HCT116 (cell line): ENCODE results near the gene ADM2. TPM values are rescaled to one million over a fixed set of nuclear protein-coding genes. Genes with fewer than 3 reads are reported as not detected.
A peak's percentile ranks its signal among the peaks of the same experiment; 100 is the strongest.

ENCODE experiments used
- ATAC-seq: fragments of 200-7000 bp; cut with Tn5 transposase; 2 replicates; pipeline ENCODE4 v1.9.1; 2020; ENCODE audit warnings: mild to moderate bottlenecking, moderate library complexity
- BruUV-seq: library from RNA; stranded (reverse); fragments of 400-500 nt; replicated peaks from 2 replicates; lab custom pipeline; 2021; lab: Mats Ljungman, UMichigan
- CTCF ChIA-PET: fragments of 300-600 bp; sonication (Branson Sonifier 250); formaldehyde crosslinking; loops from one replicate; lab custom pipeline; 2021; ENCODE audit warnings: antibody characterized with exemption; lab: Charles Lee
- POLR2A ChIA-PET: fragments of 300-600, 350-600 bp; sonication (Branson Sonifier 250); formaldehyde crosslinking; loops from one replicate; lab custom pipeline; 2021; ENCODE audit warnings: antibody characterized with exemption; lab: Charles Lee
- RAD21 ChIA-PET, 2 experiments: fragments of 300-600 bp; sonication (Branson Sonifier 250); formaldehyde crosslinking; loops; one replicate each; lab custom pipeline; 2023; ENCODE audit warnings: low total read pairs in 2 of 2; ENCODE audit not compliant: uncharacterized antibody in 2 of 2, unreplicated experiment in 2 of 2, low non-redundant PET in 1 of 2; lab: Charles Lee
- DNase-seq: peaks from one replicate; pipeline ENCODE4 v3.0.0-alpha.2; 2010; ENCODE audit warnings: low read depth, low spot score
- H2AFZ ChIP-seq: fragments of 200-600 bp; shearing (Covaris generic), sonication (generic); 2 replicates; pipeline ENCODE4 v1.6.1; 2017; ENCODE audit warnings: low read depth, mixed run types, mixed read lengths, antibody characterized with exemption, low read length; ENCODE audit not compliant: poor library complexity, severe bottlenecking
- H3K27ac ChIP-seq: 2 replicates; pipeline ENCODE4 v1.5.1; 2012; ENCODE audit warnings: low read depth, low read length
- H3K27me3 ChIP-seq: fragments of 200-600 bp; sonication (generic); 2 replicates; pipeline ENCODE4 v1.6.1; 2016; ENCODE audit warnings: mixed run types, low read length, mixed read lengths; ENCODE audit not compliant: insufficient read depth
- H3K36me3 ChIP-seq, 2 experiments: fragments of 200-500 bp in 1 of 2; fragments of 200-600 bp in 1 of 2; sonication (Bioruptor generic) in 1 of 2; sonication (generic) in 1 of 2; 2 replicates each; pipeline versions ENCODE4 v1.5.1 to v1.6.1; 2014 to 2016; ENCODE audit warnings: low read length in 2 of 2, inconsistent platforms in 1 of 2, mixed read lengths in 1 of 2, mixed run types in 1 of 2; ENCODE audit not compliant: insufficient read depth in 2 of 2, control insufficient read depth in 1 of 2
- H3K4me1 ChIP-seq, 2 experiments: fragments of 200-600 bp in 1 of 2; sonication (generic) in 1 of 2; 2 replicates each; pipeline versions ENCODE4 v1.5.1 to v1.6.1; 2012 to 2017; ENCODE audit warnings: low read length in 2 of 2, inconsistent platforms in 1 of 2, mild to moderate bottlenecking in 1 of 2, mixed read lengths in 1 of 2, mixed run types in 1 of 2, moderate library complexity in 1 of 2; ENCODE audit not compliant: insufficient read depth in 2 of 2, control insufficient read depth in 1 of 2
- H3K4me2 ChIP-seq: fragments of 200-600 bp; sonication (generic); 2 replicates; pipeline ENCODE4 v1.6.1; 2017; ENCODE audit warnings: mixed run types, low read length, mixed read lengths
- H3K4me3 ChIP-seq, 2 experiments: fragments of 200-600 bp in 1 of 2; sonication (generic) in 1 of 2; replicated peaks in 1 of 2; 2 replicates each; pipeline ENCODE4 v1.5.1; 2011 to 2016; ENCODE audit warnings: low read length in 2 of 2, control low read depth in 1 of 2, low read depth in 1 of 2, mild to moderate bottlenecking in 1 of 2, mixed read lengths in 1 of 2, mixed run types in 1 of 2
- H3K79me2 ChIP-seq: fragments of 200-600 bp; sonication (generic); 2 replicates; pipeline ENCODE4 v1.6.1; 2017; ENCODE audit warnings: mild to moderate bottlenecking, mixed run types, low read length, moderate library complexity, mixed read lengths; ENCODE audit not compliant: insufficient read depth
- H3K9ac ChIP-seq: fragments of 200-600 bp; sonication (generic); 2 replicates; pipeline ENCODE4 v1.6.1; 2016; ENCODE audit warnings: low read length, mixed read lengths
- H3K9me2 ChIP-seq: fragments of 200-600 bp; sonication (generic), shearing (Covaris generic); 2 replicates; pipeline ENCODE4 v1.6.1; 2017; ENCODE audit warnings: mixed run types, mild to moderate bottlenecking, moderate library complexity; ENCODE audit not compliant: insufficient read depth
- H3K9me3 ChIP-seq, 2 experiments: fragments of 200-500 bp in 1 of 2; fragments of 200-600 bp in 1 of 2; sonication (Bioruptor generic) in 1 of 2; sonication (generic) in 1 of 2; 2 replicates each; pipeline ENCODE4 v1.6.1; 2014 to 2017; ENCODE audit warnings: low read length in 2 of 2, mixed read lengths in 2 of 2, inconsistent platforms in 1 of 2, low read depth in 1 of 2, mild to moderate bottlenecking in 1 of 2, mixed run types in 1 of 2, moderate library complexity in 1 of 2; ENCODE audit not compliant: control insufficient read depth in 1 of 2, insufficient read depth in 1 of 2
- H4K20me1 ChIP-seq: fragments of 200-600 bp; sonication (generic), shearing (Covaris generic); 2 replicates; pipeline ENCODE4 v1.6.1; 2017; ENCODE audit warnings: mixed run types, mild to moderate bottlenecking, moderate library complexity; ENCODE audit not compliant: insufficient read depth
- ELF1 ChIP-seq: IDR thresholded peaks from 2 replicates; pipeline ENCODE4 v1.6.1; 2012; ENCODE audit warnings: low read depth, borderline replicate concordance
- EZH2phosphoT487 ChIP-seq: fragments of 200-600 bp; IDR thresholded peaks from 2 replicates; pipeline ENCODE4 v1.6.1; 2018; ENCODE audit warnings: antibody characterized with exemption, borderline replicate concordance
- FOSL1 ChIP-seq: IDR thresholded peaks from 2 replicates; pipeline ENCODE4 v1.6.1; 2012; ENCODE audit warnings: low read depth
- JUND ChIP-seq: IDR thresholded peaks from 2 replicates; pipeline ENCODE4 v1.6.1; 2012
- SIN3A ChIP-seq: IDR thresholded peaks from 2 replicates; pipeline ENCODE4 v1.6.1; 2012; ENCODE audit warnings: low read depth
- SP1 ChIP-seq: IDR thresholded peaks from 2 replicates; pipeline ENCODE4 v1.6.1; 2012; ENCODE audit warnings: low read depth
- TCF7L2 ChIP-seq: IDR thresholded peaks from 2 replicates; pipeline ENCODE4 v1.7.0; 2011; ENCODE audit warnings: borderline replicate concordance, inconsistent platforms; ENCODE audit not compliant: insufficient read depth, insufficient read length; ENCODE audit errors: extremely low read depth
- YY1 ChIP-seq: IDR thresholded peaks from 2 replicates; pipeline ENCODE4 v1.6.1; 2011; ENCODE audit warnings: low read length, low read depth, moderate library complexity, mild to moderate bottlenecking; ENCODE audit not compliant: insufficient replicate concordance; ENCODE audit errors: extremely low read depth
- ZFX ChIP-seq: fragments of 450-650 bp; IDR thresholded peaks from 2 replicates; pipeline ENCODE4 v1.6.1; 2017
- intact Hi-C: fragments of 100-400 bp; cut with micrococcal nuclease; formaldehyde crosslinking; loops from 2 replicates; pipeline ENCODE4 v1.10.0; 2022
- total RNA-seq: library from RNA; stranded (reverse); gene quantifications from one replicate; pipeline ENCODE4 v1.2.1, GENCODE V29; 2021; ENCODE audit not compliant: unreplicated experiment
- TF ChIP-seq, protein P1 (sequence below): IDR thresholded peaks from 2 replicates; pipeline ENCODE4 v1.6.1; 2011; ENCODE audit warnings: mild to moderate bottlenecking, low read length, moderate library complexity; ENCODE audit not compliant: insufficient replicate concordance; ENCODE audit errors: extremely low read depth
- TF ChIP-seq, protein P2 (sequence below): IDR thresholded peaks from 2 replicates; pipeline ENCODE4 v1.6.1; 2012
- TF ChIP-seq, protein P3 (sequence below): IDR thresholded peaks from 2 replicates; pipeline ENCODE4 v1.6.1; 2012; ENCODE audit warnings: low read depth

The ADM2 gene
- total RNA-seq, 1 experiment from 2014 or later = 12.8 TPM

DNA sequence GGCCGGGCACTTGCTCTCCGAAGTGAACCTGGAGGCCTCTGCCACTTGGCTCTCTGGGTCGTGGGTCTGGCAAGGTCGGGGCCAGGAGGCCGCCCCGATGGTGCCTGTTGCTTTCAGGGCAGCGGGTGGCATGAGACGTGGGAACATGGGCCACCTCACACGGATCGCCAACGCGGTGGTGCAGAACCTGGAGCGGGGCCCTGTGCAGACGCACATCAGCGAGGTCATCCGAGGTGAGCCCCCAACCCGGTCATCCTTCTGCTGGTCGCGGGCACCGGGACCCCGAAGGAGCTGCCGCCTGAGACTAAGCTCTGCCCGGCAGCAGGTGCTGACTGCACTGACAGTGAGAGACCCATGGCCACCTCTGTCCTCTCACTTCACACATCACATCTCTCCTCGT lies 46.5 kb upstream of the ADM2 start:
- no peak overlapping the region for H2AFZ ChIP-seq
- no peaks in the 10 kb centered on the region for H3K27me3 ChIP-seq
- H3K27ac ChIP-seq = no peak overlapping the region
- no peak overlapping the region for H3K9ac ChIP-seq
- RAD21 ChIA-PET = no interaction called here
- H4K20me1 ChIP-seq = no peaks in the 10 kb centered on the region
- H3K9me2 ChIP-seq = no peaks in the 10 kb centered on the region
- H3K36me3 ChIP-seq = peaks cover 20 to 31% of the 10 kb centered on the region in 2 experiments; a peak in 3 of 4 replicates
- no peaks in the 10 kb centered on the region for H3K79me2 ChIP-seq
- POLR2A ChIA-PET = no interaction called here
- CTCF ChIA-PET = no interaction called here
- no peak overlapping the region for H3K4me2 ChIP-seq
- intact Hi-C loops = no loop called here
- TF ChIP-seq TCF7L2 (no peak), ELF1 (no peak), SIN3A (no peak)
- TF ChIP-seq, protein P1, sequence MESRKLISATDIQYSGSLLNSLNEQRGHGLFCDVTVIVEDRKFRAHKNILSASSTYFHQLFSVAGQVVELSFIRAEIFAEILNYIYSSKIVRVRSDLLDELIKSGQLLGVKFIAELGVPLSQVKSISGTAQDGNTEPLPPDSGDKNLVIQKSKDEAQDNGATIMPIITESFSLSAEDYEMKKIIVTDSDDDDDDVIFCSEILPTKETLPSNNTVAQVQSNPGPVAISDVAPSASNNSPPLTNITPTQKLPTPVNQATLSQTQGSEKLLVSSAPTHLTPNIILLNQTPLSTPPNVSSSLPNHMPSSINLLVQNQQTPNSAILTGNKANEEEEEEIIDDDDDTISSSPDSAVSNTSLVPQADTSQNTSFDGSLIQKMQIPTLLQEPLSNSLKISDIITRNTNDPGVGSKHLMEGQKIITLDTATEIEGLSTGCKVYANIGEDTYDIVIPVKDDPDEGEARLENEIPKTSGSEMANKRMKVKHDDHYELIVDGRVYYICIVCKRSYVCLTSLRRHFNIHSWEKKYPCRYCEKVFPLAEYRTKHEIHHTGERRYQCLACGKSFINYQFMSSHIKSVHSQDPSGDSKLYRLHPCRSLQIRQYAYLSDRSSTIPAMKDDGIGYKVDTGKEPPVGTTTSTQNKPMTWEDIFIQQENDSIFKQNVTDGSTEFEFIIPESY = no peak
- BruUV-seq = no TSS peak
- H3K4me3 ChIP-seq = no peak overlapping the region
- H3K9me3 ChIP-seq = no peaks in the 10 kb centered on the region
- H3K4me1 ChIP-seq = no peaks in the 10 kb centered on the region
- ATAC-seq (no peak), DNase-seq (no peak)

DNA sequence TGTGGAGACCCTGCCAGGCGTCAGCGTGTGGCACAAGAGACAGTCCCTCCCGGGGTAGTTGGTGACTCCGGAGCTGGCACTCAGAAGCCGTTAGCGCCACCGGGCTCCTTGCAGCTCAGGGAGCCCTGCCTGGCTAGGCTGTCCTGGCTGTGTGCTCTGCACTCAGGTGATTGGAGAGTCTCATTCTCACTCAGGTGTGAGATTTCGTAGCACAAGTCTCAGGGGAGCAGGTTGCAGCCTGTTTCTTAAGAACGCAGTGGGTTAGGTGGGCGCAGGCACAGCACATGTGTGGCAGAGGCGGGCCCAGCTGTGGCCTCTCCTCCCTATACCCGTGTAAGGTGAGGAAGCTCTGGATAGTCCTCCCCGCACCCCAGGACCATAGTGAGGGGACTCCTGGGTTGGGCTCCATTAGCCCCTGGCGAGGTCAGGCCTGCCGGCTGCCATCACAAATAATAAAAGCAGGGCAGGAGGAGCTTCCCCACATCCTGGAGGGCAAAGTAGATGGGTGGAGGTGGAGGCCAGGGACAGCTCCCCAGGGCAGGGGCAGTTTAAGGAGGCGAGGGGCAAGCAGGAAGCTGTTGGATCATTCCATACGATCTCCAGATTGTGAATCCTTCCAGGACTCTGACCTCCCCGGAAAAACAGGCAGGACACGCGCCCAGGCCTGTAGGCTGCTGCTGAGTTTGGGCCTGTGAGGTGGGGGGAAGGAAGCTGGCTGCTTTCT lies 45.9 kb upstream of the ADM2 start:
- H3K4me3 ChIP-seq = no peak overlapping the region
- H3K27ac ChIP-seq = no peak overlapping the region
- RAD21 ChIA-PET = no interaction called here
- ATAC-seq (0 out of 2 replicates have a peak, but pooled peaks have one; percentile 11), DNase-seq (no peak)
- CTCF ChIA-PET = no interaction called here
- H3K9me3 ChIP-seq = no peaks in the 10 kb centered on the region
- no peak overlapping the region for H2AFZ ChIP-seq
- peaks cover 16 to 25% of the 10 kb centered on the region in 2 experiments; a peak in 3 of 4 replicates for H3K36me3 ChIP-seq
- POLR2A ChIA-PET = no interaction called here
- H3K27me3 ChIP-seq = no peaks in the 10 kb centered on the region
- no peak overlapping the region for H3K9ac ChIP-seq
- no peaks in the 10 kb centered on the region for H3K79me2 ChIP-seq
- H3K4me1 ChIP-seq = no peaks in the 10 kb centered on the region
- intact Hi-C loops = no loop called here
- H3K9me2 ChIP-seq = no peaks in the 10 kb centered on the region
- BruUV-seq = no TSS peak
- H4K20me1 ChIP-seq = no peaks in the 10 kb centered on the region
- no peak overlapping the region for H3K4me2 ChIP-seq
- TF ChIP-seq, protein P2, sequence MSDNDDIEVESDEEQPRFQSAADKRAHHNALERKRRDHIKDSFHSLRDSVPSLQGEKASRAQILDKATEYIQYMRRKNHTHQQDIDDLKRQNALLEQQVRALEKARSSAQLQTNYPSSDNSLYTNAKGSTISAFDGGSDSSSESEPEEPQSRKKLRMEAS = no peak
- TF ChIP-seq SP1 (no peak), YY1 (no peak), ZFX (no peak), EZH2phosphoT487 (no peak), JUND (no peak), FOSL1 (no peak)
- TF ChIP-seq, protein P3, sequence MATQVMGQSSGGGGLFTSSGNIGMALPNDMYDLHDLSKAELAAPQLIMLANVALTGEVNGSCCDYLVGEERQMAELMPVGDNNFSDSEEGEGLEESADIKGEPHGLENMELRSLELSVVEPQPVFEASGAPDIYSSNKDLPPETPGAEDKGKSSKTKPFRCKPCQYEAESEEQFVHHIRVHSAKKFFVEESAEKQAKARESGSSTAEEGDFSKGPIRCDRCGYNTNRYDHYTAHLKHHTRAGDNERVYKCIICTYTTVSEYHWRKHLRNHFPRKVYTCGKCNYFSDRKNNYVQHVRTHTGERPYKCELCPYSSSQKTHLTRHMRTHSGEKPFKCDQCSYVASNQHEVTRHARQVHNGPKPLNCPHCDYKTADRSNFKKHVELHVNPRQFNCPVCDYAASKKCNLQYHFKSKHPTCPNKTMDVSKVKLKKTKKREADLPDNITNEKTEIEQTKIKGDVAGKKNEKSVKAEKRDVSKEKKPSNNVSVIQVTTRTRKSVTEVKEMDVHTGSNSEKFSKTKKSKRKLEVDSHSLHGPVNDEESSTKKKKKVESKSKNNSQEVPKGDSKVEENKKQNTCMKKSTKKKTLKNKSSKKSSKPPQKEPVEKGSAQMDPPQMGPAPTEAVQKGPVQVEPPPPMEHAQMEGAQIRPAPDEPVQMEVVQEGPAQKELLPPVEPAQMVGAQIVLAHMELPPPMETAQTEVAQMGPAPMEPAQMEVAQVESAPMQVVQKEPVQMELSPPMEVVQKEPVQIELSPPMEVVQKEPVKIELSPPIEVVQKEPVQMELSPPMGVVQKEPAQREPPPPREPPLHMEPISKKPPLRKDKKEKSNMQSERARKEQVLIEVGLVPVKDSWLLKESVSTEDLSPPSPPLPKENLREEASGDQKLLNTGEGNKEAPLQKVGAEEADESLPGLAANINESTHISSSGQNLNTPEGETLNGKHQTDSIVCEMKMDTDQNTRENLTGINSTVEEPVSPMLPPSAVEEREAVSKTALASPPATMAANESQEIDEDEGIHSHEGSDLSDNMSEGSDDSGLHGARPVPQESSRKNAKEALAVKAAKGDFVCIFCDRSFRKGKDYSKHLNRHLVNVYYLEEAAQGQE = no peak
- TF ChIP-seq, protein P1 = no peak
